Heart left ventricle (tissue), 16 donors: Measurements from ENCODE around the gene TUT1. TPM values are rescaled to one million over a fixed set of nuclear protein-coding genes. Genes with fewer than 3 reads are reported as not detected.

Source experiments
- ATAC-seq, 4 donors: fragments of 200-7000 bp; cut with Tn5 transposase; one replicate each; pipeline ENCODE4 v1.9.1; 2020 to 2022; ENCODE audit warnings: moderate library complexity in 4 of 4, mild to moderate bottlenecking in 3 of 4, moderate number of reproducible peaks in 1 of 4
- DNase-seq, 5 donors: peaks; one replicate each; pipeline ENCODE4 v3.0.0-alpha.2; 2020
- H3K27ac ChIP-seq, 12 donors: fragments of 200-600 bp; sonication (generic) in 4 of 12; one replicate each; pipeline versions ENCODE4 v1.5.0 to v1.8.0; 2016 to 2022; ENCODE audit warnings: mild to moderate bottlenecking in 2 of 12
- H3K27me3 ChIP-seq, 9 donors: fragments of 200-600 bp; sonication (generic) in 2 of 9; one replicate each; pipeline versions ENCODE4 v1.5.1 to v1.8.0; 2016 to 2022; ENCODE audit warnings: mild to moderate bottlenecking in 3 of 9
- H3K36me3 ChIP-seq, 9 donors: fragments of 200-600 bp; sonication (generic) in 2 of 9; one replicate each; pipeline versions ENCODE4 v1.5.0 to v1.8.0; 2018 to 2022; ENCODE audit warnings: mild to moderate bottlenecking in 2 of 9
- H3K4me1 ChIP-seq, 12 donors: fragments of 200-600 bp; sonication (generic) in 4 of 12; one replicate each; pipeline versions ENCODE4 v1.5.0 to v1.8.0; 2016 to 2022; ENCODE audit warnings: mild to moderate bottlenecking in 3 of 12
- H3K4me3 ChIP-seq, 12 donors: fragments of 200-600 bp; sonication (generic) in 4 of 12; one replicate each; pipeline versions ENCODE4 v1.5.0 to v1.8.0; 2017 to 2022; ENCODE audit warnings: mild to moderate bottlenecking in 9 of 12, moderate library complexity in 4 of 12
- H3K9me3 ChIP-seq, 12 donors: fragments of 200-600 bp; sonication (generic) in 4 of 12; one replicate each; pipeline versions ENCODE4 v1.5.0 to v1.8.0; 2016 to 2022; ENCODE audit warnings: mild to moderate bottlenecking in 1 of 12
- CTCF ChIP-seq, 12 donors: fragments of 200-600 bp; sonication (generic) in 4 of 12; IDR thresholded peaks; one replicate each; pipeline versions ENCODE4 v1.5.0 to v1.8.0; 2018 to 2022; ENCODE audit warnings: antibody characterized with exemption in 12 of 12, mild to moderate bottlenecking in 5 of 12
- POLR2A ChIP-seq, 2 donors: fragments of 450-650 bp; IDR thresholded peaks; one replicate each; pipeline ENCODE4 v1.6.1; 2017; ENCODE audit warnings: antibody characterized with exemption in 2 of 2, mild to moderate bottlenecking in 2 of 2, moderate library complexity in 2 of 2
- WGBS, 4 donors: extraction: QIAGEN DNeasy Blood & Tissue Kit in 2 of 4; methylation state at CpG; one replicate each; pipeline versions ENCODE4 v1.1.5 to v1.1.7; 2013 to 2018; 5-methylcytosine and 5-hydroxymethylcytosine counted together
- intact Hi-C, 10 donors: fragments of 100-400 bp; cut with DNase I; formaldehyde crosslinking; loops; one replicate each; pipeline versions ENCODE4 v1.11.1 to v1.14.2; 2022
- polyA plus RNA-seq, 2 donors: library from polyadenylated mRNA; stranded (reverse); fragments of 200-250 nt; gene quantifications; one replicate each; pipeline ENCODE4 v1.2.3, GENCODE V29; 2013
- total RNA-seq, 9 donors: library from RNA; depleted of rRNA in 2 of 9; stranded (reverse); fragments of >200 nt in 2 of 9; fragmentation: NEBNext Ultra II Directional in 3 of 9; extraction: Animal tissue kit (Norgen Biotek cat#: 25700) in 3 of 9; gene quantifications; one replicate each; pipeline versions ENCODE4 v1.1.0 to v1.2.4, GENCODE V29; 2016 to 2023
- donor health status: ischemic (EF 13 %, LVEDD 7.1; RV severe dilation, severe dysfunction).
- donor health status: healthy with polysubstance abuse.
- donor health status: DM: no; HTN: yes; CAD: no.
- donor health status: DM: no; HTN: no; CAD: no.
- donor health status: ischemic (EF 25% LVEDD 6.9; RV normal size, moderate dysfunction).
- donor health status: ischemic (EF 25% LVEDD 5.7; RV mildly dilated, moderate dysfunction).
- donor health status: healthy.
- donor health status: DM: yes; HTN: yes; CAD: no.
- donor health status: ischemic (EF 35%, LVEDD 5.7; RV mildly dilated, moderate dysfunction).
- donor health status: nonischemic (EF 11% LVEDD 7.7; RV severe dilation, severe dysfunction).
- donor health status: DM: yes; HTN: yes; CAD: no.
- donor health status: PGD.
- donor health status: ischemic (EF 29% LVEDD 5.4; RV normal size, mild dysfunction).
- donor health status: nonischemic (EF 23%, LVEDD 6.1; RV moderate dilation, normal function).

TUT1 gene
- total and polyA plus RNA-seq, 11 donors, result 6.3 to 16.3 (median 11.3) TPM

- H3K27ac ChIP-seq, result no peak overlapping the region
- DNase-seq, result peak in 1 of 5 donors; percentile 37
- no peaks in the 10 kb centered on the region for H3K9me3 ChIP-seq
- H3K36me3 ChIP-seq, result peaks cover 0 to 39% (median 23%) of the 10 kb centered on the region in 9 donors
- no peak for ATAC-seq
- peaks cover 4 to 33% (median 20%) of the 10 kb centered on the region in 12 donors for H3K4me1 ChIP-seq
- 81 to 94% (median 90%) methylated on average over 4 to 7 of the region's 7 CpGs for WGBS, 4 donors
- no peak overlapping the region for H3K4me3 ChIP-seq
- TF ChIP-seq POLR2A (IDR thresholded peaks at IDR 0.05) (no peak), CTCF (IDR thresholded peaks at IDR 0.05) (no peak)
- no peaks in the 10 kb centered on the region for H3K27me3 ChIP-seq
- intact Hi-C loops, result no loop called here
These were observed 24.2 kb upstream of the TUT1 start for GRCh38 chr11:62615521-62615920.

- peak in 1 of 5 donors; percentile 48 for DNase-seq
- no peaks in the 10 kb centered on the region for H3K9me3 ChIP-seq
- intact Hi-C loops, result loop anchor here in 3 of 10 donors (5.0 kb wide), 1 partner anchor 33 kb away; the partner anchor contains the start of gene GANAB (in 3 of the 3)
These were observed 23.0 kb upstream of the TUT1 start for GRCh38 chr11:62614275-62614674.

GRCh38 chr11:62613291-62613778, 22.0 kb upstream of the TUT1 start:
- no peaks in the 10 kb centered on the region for H3K9me3 ChIP-seq
- peak overlapping the region; percentile 91 to 99 (median 98) for H3K27ac ChIP-seq
- peak in 2 of 5 donors; percentile 36 to 74 for DNase-seq
- peaks cover 0 to 55% (median 34%) of the 10 kb centered on the region in 9 donors for H3K36me3 ChIP-seq
- H3K4me1 ChIP-seq, result peaks cover 4 to 37% (median 18%) of the 10 kb centered on the region in 12 donors
- H3K27me3 ChIP-seq, result no peaks in the 10 kb centered on the region
- intact Hi-C loops, result loop anchor here in 3 of 10 donors (5.0 kb wide), 1 partner anchor 34 kb away; the partner anchor contains the start of gene GANAB (in 3 of the 3)
- peak in 2 of 4 donors; percentile 3 to 4 for ATAC-seq
- H3K4me3 ChIP-seq, result peak overlapping the region in 10 of 12 donors; percentile 75 to 99 (median 84)
- WGBS, 4 donors, result 56 to 77% (median 62%) methylated on average over 4 to 15 of the region's 15 CpGs
- no peak for TF ChIP-seq POLR2A (IDR thresholded peaks at IDR 0.05)
- no peak for TF ChIP-seq CTCF (IDR thresholded peaks at IDR 0.05)

More at GRCh38 chr11:62614275-62614674, 23.0 kb upstream of the TUT1 start:
- 77 to 83% (median 79%) methylated on average over 8 of the region's 8 CpGs for WGBS, 4 donors
- TF ChIP-seq CTCF (IDR thresholded peaks at IDR 0.05) (no peak), POLR2A (IDR thresholded peaks at IDR 0.05) (no peak)
- Histone ChIP-seq H3K27ac (peak overlapping the region in 2 of 12 donors; percentile 91 to 98), H3K27me3 (no peaks in the 10 kb centered on the region), H3K36me3 (peaks cover 0 to 50% (median 27%) of the 10 kb centered on the region in 9 donors), H3K4me3 (no peak overlapping the region), H3K4me1 (peaks cover 4 to 37% (median 18%) of the 10 kb centered on the region in 12 donors)
- ATAC-seq, result no peak
